ENCODE results near the gene IL26.

- TF ChIP-seq POLR2AphosphoS5 (IDR thresholded peaks at IDR 0.05; ENCODE audit: low read depth, low read length) = no peak
- TF ChIP-seq TAF1 (IDR thresholded peaks at IDR 0.05; ENCODE audit: low read depth, low read length) = no peak
- no peak for TF ChIP-seq POLR2A (IDR thresholded peaks at IDR 0.05; ENCODE audit: low read depth, low read length)
Observed at GRCh38 chr12:68175557-68176061, 50.0 kb downstream of the IL26 start.
